ENCODE results near the gene DDO.

DDO gene

GRCh38 chr6:110434961-110435602 lies 19.7 kb upstream of the DDO start:
- no peak overlapping the region for H3K27ac ChIP-seq
- TF ChIP-seq CTCF (IDR thresholded peaks at IDR 0.05) = no peak
- TF ChIP-seq ZFX (IDR thresholded peaks at IDR 0.05; ENCODE audit: borderline replicate concordance) = no peak

- H3K27ac ChIP-seq = no peak overlapping the region
- TF ChIP-seq CTCF (IDR thresholded peaks at IDR 0.05) = no peak
These were observed 17.0 kb upstream of the DDO start for GRCh38 chr6:110432285-110432900.

GRCh38 chr6:110430741-110431140 lies 15.4 kb upstream of the DDO start:
- TF ChIP-seq CTCF (IDR thresholded peaks at IDR 0.05) (no peak), ZFX (IDR thresholded peaks at IDR 0.05; ENCODE audit: borderline replicate concordance) (no peak)
- H3K27ac ChIP-seq = no peak overlapping the region

- no peak overlapping the region for H3K27ac ChIP-seq
- TF ChIP-seq ZFX (IDR thresholded peaks at IDR 0.05; ENCODE audit: borderline replicate concordance) = no peak
- no peak for TF ChIP-seq CTCF (IDR thresholded peaks at IDR 0.05)
These were observed 14.9 kb upstream of the DDO start for GRCh38 chr6:110430236-110430635.

GRCh38 chr6:110428153-110428552 lies 12.8 kb upstream of the DDO start:
- no peak for TF ChIP-seq ZFX (IDR thresholded peaks at IDR 0.05; ENCODE audit: borderline replicate concordance)
- no peak for TF ChIP-seq CTCF (IDR thresholded peaks at IDR 0.05)

GRCh38 chr6:110425816-110426215 lies 10.4 kb upstream of the DDO start:
- no peak overlapping the region for H3K27ac ChIP-seq
- TF ChIP-seq CTCF (IDR thresholded peaks at IDR 0.05) (no peak), ZFX (IDR thresholded peaks at IDR 0.05; ENCODE audit: borderline replicate concordance) (no peak)

More at GRCh38 chr6:110428153-110428552, 12.8 kb upstream of the DDO start:
- H3K27ac ChIP-seq = no peak overlapping the region

- no peak for TF ChIP-seq CTCF (IDR thresholded peaks at IDR 0.05)
- TF ChIP-seq ZFX (IDR thresholded peaks at IDR 0.05; ENCODE audit: borderline replicate concordance) = no peak
- H3K27ac ChIP-seq = no peak overlapping the region
These were observed 7.1 kb upstream of the DDO start for GRCh38 chr6:110422444-110422822.
